Measurements from ENCODE around the gene MPPED2. TPM values are rescaled to one million over a fixed set of nuclear protein-coding genes. Genes with fewer than 3 reads are reported as not detected.

Gene MPPED2
- total and polyA plus RNA-seq, 3 donors from 2014 or later, result 5.0 to 13.4 (median 13.1) TPM

GRCh38 chr11:30377347-30377746, 208.8 kb downstream of the MPPED2 start:
- H3K9me3 ChIP-seq, result no peaks in the 10 kb centered on the region
- H3K4me3 ChIP-seq, result no peak overlapping the region
- DNase-seq, result no peak
- no peaks in the 10 kb centered on the region for H3K4me1 ChIP-seq
- WGBS, 2 donors, result 88 to 90% methylated on average over 2 of the region's 2 CpGs
- no peak for TF ChIP-seq CTCF (IDR thresholded peaks at IDR 0.05)
- no peak for TF ChIP-seq POLR2A (IDR thresholded peaks at IDR 0.05)
- intact Hi-C loops (cut with DNase I; ENCODE audit: low total_unique reads), result no loop called here
- H3K27me3 ChIP-seq, result no peaks in the 10 kb centered on the region
- H3K36me3 ChIP-seq (ENCODE audit: low read depth, missing control alignments), result no peaks in the 10 kb centered on the region
- H3K27ac ChIP-seq, result no peak overlapping the region

- 62 to 68% methylated on average over 1 of the region's 1 CpG for WGBS, 2 donors
- no peaks in the 10 kb centered on the region for H3K36me3 ChIP-seq (ENCODE audit: low read depth, missing control alignments)
- intact Hi-C loops (cut with DNase I; ENCODE audit: low total_unique reads), result no loop called here
- H3K4me1 ChIP-seq, result no peaks in the 10 kb centered on the region
- H3K27ac ChIP-seq, result no peak overlapping the region
- H3K27me3 ChIP-seq, result no peaks in the 10 kb centered on the region
- no peaks in the 10 kb centered on the region for H3K9me3 ChIP-seq
- no peak for DNase-seq
- no peak for TF ChIP-seq POLR2A (IDR thresholded peaks at IDR 0.05)
- no peak for TF ChIP-seq CTCF (IDR thresholded peaks at IDR 0.05)
- H3K4me3 ChIP-seq, result no peak overlapping the region
Measured at GRCh38 chr11:30370164-30370563, 216.0 kb downstream of the MPPED2 start.

- H3K36me3 ChIP-seq (ENCODE audit: low read depth, missing control alignments), result no peaks in the 10 kb centered on the region
- TF ChIP-seq CTCF (IDR thresholded peaks at IDR 0.05) (no peak), POLR2A (IDR thresholded peaks at IDR 0.05) (no peak)
- H3K4me1 ChIP-seq, result no peaks in the 10 kb centered on the region
- H3K4me3 ChIP-seq, result no peak overlapping the region
- H3K9me3 ChIP-seq, result no peaks in the 10 kb centered on the region
- no peak for DNase-seq
- WGBS, 2 donors, result 77 to 86% methylated on average over 4 of the region's 4 CpGs
- no peaks in the 10 kb centered on the region for H3K27me3 ChIP-seq
- intact Hi-C loops (cut with DNase I; ENCODE audit: low total_unique reads), result no loop called here
- H3K27ac ChIP-seq, result no peak overlapping the region
Measured at GRCh38 chr11:30368394-30368793, 217.8 kb downstream of the MPPED2 start.

- WGBS, 2 donors, result 95 to 97% methylated on average over 3 of the region's 3 CpGs
- no peak overlapping the region for H3K27ac ChIP-seq
- H3K36me3 ChIP-seq (ENCODE audit: low read depth, missing control alignments), result no peaks in the 10 kb centered on the region
- H3K4me3 ChIP-seq, result no peak overlapping the region
- H3K9me3 ChIP-seq, result no peaks in the 10 kb centered on the region
- TF ChIP-seq CTCF (IDR thresholded peaks at IDR 0.05), result no peak
- no peak for TF ChIP-seq POLR2A (IDR thresholded peaks at IDR 0.05)
- intact Hi-C loops (cut with DNase I; ENCODE audit: low total_unique reads), result no loop called here
- no peaks in the 10 kb centered on the region for H3K27me3 ChIP-seq
- DNase-seq, result no peak
- H3K4me1 ChIP-seq, result no peaks in the 10 kb centered on the region
Measured at GRCh38 chr11:30365793-30366517, 220.2 kb downstream of the MPPED2 start.
